WI38 (cell line): ENCODE measurements around the gene XIAP.

Source experiments
- H3K4me3 ChIP-seq: 2 replicates; pipeline ENCODE4 v1.5.1; 2011; ENCODE audit warnings: low read depth, mild to moderate bottlenecking, control low read depth, low read length
- TF ChIP-seq, protein P1 (sequence below): IDR thresholded peaks from 2 replicates; pipeline ENCODE4 v1.5.1; 2012; ENCODE audit warnings: low read depth, mild to moderate bottlenecking, control low read depth, low read length

Gene XIAP

DNA sequence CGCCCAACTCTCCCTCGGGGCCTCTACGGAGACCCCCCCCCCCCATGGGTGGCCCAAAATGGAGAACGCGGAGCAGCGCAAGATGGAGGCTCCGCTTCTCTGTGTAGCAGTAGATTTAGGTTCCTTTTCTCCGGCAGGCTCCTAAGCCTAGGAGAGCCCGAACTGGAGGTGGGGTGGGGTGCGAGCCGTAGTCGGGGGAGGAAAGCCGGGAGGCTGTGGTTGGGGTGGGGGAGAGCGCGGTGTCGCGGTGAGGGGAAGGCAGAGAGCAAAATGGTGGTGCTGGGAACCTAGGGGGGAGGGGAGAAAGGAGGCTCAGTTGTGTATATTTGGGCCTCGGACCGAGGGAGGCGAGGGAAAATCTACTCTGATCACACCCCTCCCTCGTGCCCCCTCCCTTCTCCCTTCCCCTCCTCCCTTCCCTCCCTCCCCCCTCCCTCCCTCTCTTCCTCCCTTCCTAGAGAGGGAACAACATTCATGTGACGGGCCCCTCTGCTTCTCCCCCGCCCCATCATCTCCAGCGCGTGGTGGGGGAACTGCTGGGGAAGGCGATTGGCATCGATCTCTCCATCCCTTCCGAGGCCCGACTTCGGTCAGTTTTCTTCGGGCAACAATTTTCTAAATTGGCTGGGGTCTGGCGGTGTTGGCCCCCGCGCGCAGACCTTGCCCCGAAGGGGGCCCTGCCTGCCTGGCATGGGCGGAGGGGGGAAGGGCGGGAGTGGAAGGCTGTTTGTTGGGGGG lies 101.6 kb downstream of the XIAP start, which contains the start of gene STAG2:
STAG2 (plus strand) TSS at position 439 of the 738 bp plus-strand sequence. CDS start 60,922 bp downstream, outside the sequence.
- TF ChIP-seq, protein P1, sequence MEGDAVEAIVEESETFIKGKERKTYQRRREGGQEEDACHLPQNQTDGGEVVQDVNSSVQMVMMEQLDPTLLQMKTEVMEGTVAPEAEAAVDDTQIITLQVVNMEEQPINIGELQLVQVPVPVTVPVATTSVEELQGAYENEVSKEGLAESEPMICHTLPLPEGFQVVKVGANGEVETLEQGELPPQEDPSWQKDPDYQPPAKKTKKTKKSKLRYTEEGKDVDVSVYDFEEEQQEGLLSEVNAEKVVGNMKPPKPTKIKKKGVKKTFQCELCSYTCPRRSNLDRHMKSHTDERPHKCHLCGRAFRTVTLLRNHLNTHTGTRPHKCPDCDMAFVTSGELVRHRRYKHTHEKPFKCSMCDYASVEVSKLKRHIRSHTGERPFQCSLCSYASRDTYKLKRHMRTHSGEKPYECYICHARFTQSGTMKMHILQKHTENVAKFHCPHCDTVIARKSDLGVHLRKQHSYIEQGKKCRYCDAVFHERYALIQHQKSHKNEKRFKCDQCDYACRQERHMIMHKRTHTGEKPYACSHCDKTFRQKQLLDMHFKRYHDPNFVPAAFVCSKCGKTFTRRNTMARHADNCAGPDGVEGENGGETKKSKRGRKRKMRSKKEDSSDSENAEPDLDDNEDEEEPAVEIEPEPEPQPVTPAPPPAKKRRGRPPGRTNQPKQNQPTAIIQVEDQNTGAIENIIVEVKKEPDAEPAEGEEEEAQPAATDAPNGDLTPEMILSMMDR: no peak

DNA sequence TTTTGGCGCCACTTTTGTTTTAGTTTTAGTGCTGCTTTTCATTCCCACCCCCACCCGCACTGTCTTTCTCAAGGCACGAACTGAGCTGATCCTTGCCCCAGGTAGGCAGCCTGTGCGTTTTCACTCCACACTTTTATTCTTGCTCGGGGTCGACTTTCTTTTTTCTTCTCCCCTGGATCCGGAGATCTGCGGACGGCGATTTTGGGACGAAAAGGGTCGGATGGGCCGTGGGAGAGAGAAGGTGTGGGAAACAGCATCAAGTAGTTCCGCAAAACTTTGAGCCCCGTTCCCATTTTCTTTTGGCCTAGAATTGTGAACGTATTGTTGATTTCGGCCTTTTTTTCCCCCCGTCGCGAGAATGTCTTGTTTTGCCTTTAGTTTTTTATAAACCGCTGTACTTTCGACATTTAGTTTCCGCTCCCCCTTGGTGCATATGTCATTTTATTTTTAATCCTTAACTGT lies 102.2 kb downstream of the XIAP start:
- TF ChIP-seq, protein P1: no peak
- H3K4me3 ChIP-seq: peak overlapping the region; percentile 65

More for the DNA sequence above, 101.6 kb downstream of the XIAP start, which contains the start of gene STAG2:
- peak within 1 kb of the TSS; percentile 65 for H3K4me3 ChIP-seq

DNA sequence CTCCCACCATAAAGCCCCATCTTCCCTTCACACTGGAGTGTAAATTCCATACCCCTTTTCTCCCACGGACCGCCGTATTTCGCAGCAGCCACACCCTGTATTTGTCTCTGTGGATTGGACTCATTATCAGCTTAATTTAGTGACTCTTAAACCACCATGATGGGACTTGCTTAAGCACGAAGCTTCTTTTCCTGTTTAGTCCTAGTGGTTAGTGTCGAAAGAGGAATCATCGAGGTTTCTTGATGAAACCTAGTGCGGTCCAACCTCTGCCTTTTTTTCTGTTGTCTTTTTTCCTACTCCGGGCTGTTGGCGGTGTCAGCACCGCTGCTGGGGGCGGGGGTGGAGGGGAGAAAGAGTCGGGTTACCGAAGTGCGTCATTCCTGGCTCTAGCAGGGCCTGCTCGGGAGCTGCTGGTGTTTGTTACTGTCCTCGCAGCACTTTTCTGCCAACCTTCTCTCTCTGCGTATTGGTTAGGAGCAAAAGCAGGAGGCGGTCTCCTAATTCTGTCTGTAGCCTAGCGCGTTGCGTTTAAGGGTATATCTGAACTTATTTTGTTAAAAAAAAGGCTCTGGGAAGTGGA lies 103.0 kb downstream of the XIAP start:
- TF ChIP-seq, protein P1: no peak

More for the DNA sequence above, 103.0 kb downstream of the XIAP start:
- peak overlapping the region; percentile 65 for H3K4me3 ChIP-seq
